Activated T-helper 1 cell treated with anti-CD3 and anti-CD28 coated beads, Interleukin-12 subunit alpha, Interleukin-12 subunit beta, Interleukin-2, Interleukin-4 antibody, amounts not matched to agents 30 ng/mL and 10 ng/mL and 1 ng/mL, durations not matched to agents 14 hours and 24 hours and 36 hours (primary cell): ENCODE measurements around the gene BCR. TPM values are rescaled to one million over a fixed set of nuclear protein-coding genes. Genes with fewer than 3 reads are reported as not detected.

Experiments
- DNase-seq: peaks from one replicate; pipeline ENCODE4 v3.0.0; 2021; ENCODE audit warnings: low spot score
- H3K27ac Mint-ChIP-seq: one replicate; pipeline ENCODE4 v1.8.0; 2021; ENCODE audit warnings: mild to moderate bottlenecking, mixed read lengths
- H3K27me3 Mint-ChIP-seq: one replicate; pipeline ENCODE4 v1.8.0; 2022; ENCODE audit warnings: mild to moderate bottlenecking, moderate library complexity, mixed read lengths; ENCODE audit not compliant: insufficient read depth
- H3K36me3 Mint-ChIP-seq: one replicate; pipeline ENCODE4 v1.8.0; 2021; ENCODE audit warnings: low read depth, mixed read lengths
- H3K4me1 Mint-ChIP-seq: one replicate; pipeline ENCODE4 v1.8.0; 2021; ENCODE audit warnings: low read depth, mixed read lengths
- H3K4me3 Mint-ChIP-seq: one replicate; pipeline ENCODE4 v1.8.0; 2021; ENCODE audit warnings: mild to moderate bottlenecking, moderate library complexity, mixed read lengths
- H3K9me3 Mint-ChIP-seq: one replicate; pipeline ENCODE4 v1.8.0; 2021; ENCODE audit warnings: mixed read lengths
- intact Hi-C: fragments of 100-400 bp; cut with micrococcal nuclease; formaldehyde crosslinking; loops from one replicate; pipeline ENCODE4 v1.15.1; 2024
- total RNA-seq: library from RNA; stranded (reverse); gene quantifications from 2 replicates; pipeline ENCODE4 v1.2.3, GENCODE V29; 2022

Gene BCR
- total RNA-seq, 1 donor from 2014 or later = 56.8 TPM

- peak; percentile 12 for DNase-seq
- H3K4me3 Mint-ChIP-seq = peak overlapping the region; percentile 76
- peaks cover 92% of the 10 kb centered on the region for H3K4me1 Mint-ChIP-seq
- intact Hi-C loops = loop anchor here (1.0 kb wide), 1 partner anchor 38 kb away; no protein-coding TSS in a partner anchor
- peaks cover 2% of the 10 kb centered on the region for H3K36me3 Mint-ChIP-seq
- no peaks in the 10 kb centered on the region for H3K9me3 Mint-ChIP-seq
- H3K27me3 Mint-ChIP-seq = no peaks in the 10 kb centered on the region
- H3K27ac Mint-ChIP-seq = peak overlapping the region; percentile 94
These were observed 40.4 kb downstream of the BCR start for GRCh38 chr22:23220485-23221350.

DNA sequence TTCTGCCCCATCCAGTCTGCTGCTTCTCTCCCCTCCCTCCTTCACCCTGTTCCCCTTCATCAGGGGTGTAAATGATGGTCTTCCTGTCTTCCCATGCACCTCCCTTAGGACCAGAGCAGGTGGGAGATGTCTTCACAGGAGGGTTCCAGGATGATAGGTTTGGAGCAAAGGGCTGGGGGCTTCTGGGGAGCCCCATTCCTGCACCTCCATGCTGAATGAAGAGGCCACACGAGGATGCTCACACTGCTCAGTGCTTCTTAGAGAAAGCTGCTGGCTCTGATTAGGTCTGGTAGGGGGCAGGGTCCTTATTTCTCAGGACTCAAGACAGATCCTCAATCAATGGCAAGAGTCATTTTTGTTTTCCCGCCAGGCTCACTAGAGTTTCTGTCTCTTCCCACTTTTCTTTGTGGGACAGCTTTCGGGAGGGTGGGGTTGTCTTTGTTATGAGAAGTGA lies 41.1 kb downstream of the BCR start:
- Mint-ChIP-seq H3K4me3 (no peak overlapping the region), H3K36me3 (peaks cover 2% of the 10 kb centered on the region), H3K27ac (peak overlapping the region; percentile 53), H3K27me3 (no peaks in the 10 kb centered on the region), H3K4me1 (peaks cover 92% of the 10 kb centered on the region), H3K9me3 (no peaks in the 10 kb centered on the region)
- no peak for DNase-seq
- intact Hi-C loops = no loop called here

DNA sequence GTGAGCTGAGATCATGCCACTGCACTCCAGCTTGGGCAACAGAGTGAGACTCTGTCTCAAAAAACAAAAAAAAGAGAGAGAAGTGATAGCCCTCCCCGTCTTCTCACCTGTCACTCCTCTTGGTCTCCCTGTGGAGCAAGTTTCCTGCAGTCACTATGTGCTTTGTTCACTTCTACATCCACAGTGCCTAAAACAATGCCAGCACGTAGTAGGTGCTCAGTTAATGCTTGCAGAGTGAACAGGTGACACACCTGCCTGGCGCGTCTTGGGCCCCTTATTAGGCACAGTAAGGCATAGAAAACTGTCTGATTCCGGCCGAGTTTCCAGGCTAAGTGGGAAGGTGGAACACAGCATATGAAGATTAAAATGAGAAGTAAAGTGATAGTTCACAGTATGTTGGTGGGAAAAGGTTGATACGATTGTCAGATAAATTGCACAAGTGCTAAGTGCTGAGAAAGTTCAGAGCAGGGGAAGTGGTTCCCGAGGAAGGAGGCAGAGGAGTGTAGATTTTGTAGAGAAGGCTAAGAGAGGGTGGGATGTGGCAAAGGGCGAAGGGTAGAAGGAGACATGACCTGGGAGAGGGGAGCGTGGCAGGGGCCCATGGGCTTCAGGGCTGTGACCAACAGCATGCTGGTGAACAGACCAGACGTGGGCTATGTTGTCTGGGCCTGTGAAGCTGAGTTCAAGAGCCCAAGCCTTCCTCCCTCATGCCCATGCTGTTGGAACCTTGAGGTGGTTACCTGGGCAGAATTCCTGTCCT lies 41.9 kb downstream of the BCR start:
- Mint-ChIP-seq H3K27ac (peak overlapping the region; percentile 67), H3K9me3 (peaks cover 1% of the 10 kb centered on the region), H3K27me3 (no peaks in the 10 kb centered on the region), H3K4me3 (peak overlapping the region; percentile 6), H3K36me3 (peaks cover 9% of the 10 kb centered on the region), H3K4me1 (peaks cover 92% of the 10 kb centered on the region)
- no peak for DNase-seq
- intact Hi-C loops = no loop called here

GRCh38 chr22:23222793-23223568 lies 42.7 kb downstream of the BCR start:
- H3K9me3 Mint-ChIP-seq = peaks cover 8% of the 10 kb centered on the region
- intact Hi-C loops = no loop called here
- peaks cover 91% of the 10 kb centered on the region for H3K4me1 Mint-ChIP-seq
- no peaks in the 10 kb centered on the region for H3K27me3 Mint-ChIP-seq
- no peak for DNase-seq
- H3K36me3 Mint-ChIP-seq = peaks cover 15% of the 10 kb centered on the region
- no peak overlapping the region for H3K27ac Mint-ChIP-seq
- no peak overlapping the region for H3K4me3 Mint-ChIP-seq

GRCh38 chr22:23223569-23224317 lies 43.4 kb downstream of the BCR start:
- H3K27ac Mint-ChIP-seq = no peak overlapping the region
- H3K27me3 Mint-ChIP-seq = no peaks in the 10 kb centered on the region
- H3K4me3 Mint-ChIP-seq = no peak overlapping the region
- intact Hi-C loops = no loop called here
- peaks cover 84% of the 10 kb centered on the region for H3K4me1 Mint-ChIP-seq
- peaks cover 15% of the 10 kb centered on the region for H3K9me3 Mint-ChIP-seq
- no peak for DNase-seq
- peaks cover 20% of the 10 kb centered on the region for H3K36me3 Mint-ChIP-seq

GRCh38 chr22:23224846-23225245 lies 44.5 kb downstream of the BCR start:
- H3K27me3 Mint-ChIP-seq = no peaks in the 10 kb centered on the region
- H3K27ac Mint-ChIP-seq = peak overlapping the region; percentile 70
- DNase-seq = no peak
- no peak overlapping the region for H3K4me3 Mint-ChIP-seq
- H3K4me1 Mint-ChIP-seq = peaks cover 73% of the 10 kb centered on the region
- H3K36me3 Mint-ChIP-seq = peaks cover 25% of the 10 kb centered on the region
- intact Hi-C loops = no loop called here
- peaks cover 21% of the 10 kb centered on the region for H3K9me3 Mint-ChIP-seq

- Mint-ChIP-seq H3K9me3 (peaks cover 21% of the 10 kb centered on the region), H3K4me1 (peaks cover 71% of the 10 kb centered on the region), H3K36me3 (peaks cover 29% of the 10 kb centered on the region), H3K27ac (peak overlapping the region; percentile 70), H3K27me3 (no peaks in the 10 kb centered on the region), H3K4me3 (no peak overlapping the region)
- intact Hi-C loops = no loop called here
- no peak for DNase-seq
These were observed 45.0 kb downstream of the BCR start for GRCh38 chr22:23225337-23225723.

DNA sequence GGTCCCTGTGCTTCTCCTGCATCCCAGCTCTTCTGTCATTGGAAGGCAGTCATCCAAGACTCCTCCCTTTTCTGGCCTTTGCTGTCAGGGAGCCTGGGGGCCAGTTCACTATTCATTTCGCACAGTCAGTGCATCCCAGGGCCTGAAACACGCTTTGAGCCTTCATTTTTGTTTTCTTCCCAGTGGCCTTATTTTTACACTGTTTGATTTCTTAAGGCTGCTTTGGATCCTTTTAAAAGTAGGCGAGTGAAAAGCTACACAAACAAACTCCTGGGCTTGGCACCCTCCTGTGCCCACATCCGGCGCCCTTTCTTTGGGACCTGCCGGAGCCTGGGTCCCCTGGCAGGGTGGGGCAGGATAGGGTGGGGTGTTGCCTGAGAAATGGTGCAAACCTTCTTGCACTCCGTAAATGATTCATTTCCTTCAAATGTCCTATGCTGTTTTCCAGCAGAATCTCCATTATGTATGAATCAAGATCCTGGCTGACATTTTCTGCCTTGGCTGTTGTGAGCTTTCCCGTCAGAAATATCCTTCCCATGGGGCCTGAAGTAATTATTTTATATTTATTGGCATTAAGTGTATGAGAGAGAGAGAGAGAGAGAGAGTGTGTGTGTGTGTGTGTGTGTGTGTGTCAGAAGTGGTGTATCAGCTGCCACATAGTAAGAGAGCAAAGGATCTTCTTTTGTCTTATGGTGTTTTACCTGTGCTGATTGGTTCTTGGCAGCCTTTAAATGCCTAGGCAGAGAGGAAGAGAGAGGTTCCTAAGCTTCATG lies 45.6 kb downstream of the BCR start:
- Mint-ChIP-seq H3K4me3 (peak overlapping the region; percentile 34), H3K9me3 (peaks cover 21% of the 10 kb centered on the region), H3K36me3 (peaks cover 29% of the 10 kb centered on the region), H3K4me1 (peaks cover 66% of the 10 kb centered on the region), H3K27me3 (no peaks in the 10 kb centered on the region), H3K27ac (peak overlapping the region; percentile 75)
- intact Hi-C loops = no loop called here
- DNase-seq = no peak

DNA sequence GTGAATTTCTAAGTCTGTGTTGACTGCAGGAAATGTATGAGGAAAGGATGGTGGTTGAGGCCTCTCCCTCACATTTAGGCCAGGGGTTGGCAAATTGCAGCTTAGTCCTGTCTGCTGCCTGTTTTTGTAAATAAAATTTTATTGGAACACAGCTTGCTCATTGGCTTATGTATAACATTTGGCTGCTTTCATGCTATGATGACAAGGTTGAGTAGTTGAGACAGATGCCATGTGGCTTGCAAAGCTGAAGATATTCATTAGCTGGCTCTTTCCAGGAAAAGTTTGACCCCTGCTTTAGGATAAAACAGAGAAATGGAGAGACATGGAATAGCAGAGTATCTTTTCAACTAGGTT lies 46.2 kb downstream of the BCR start:
- peak overlapping the region; percentile 75 for H3K27ac Mint-ChIP-seq
- intact Hi-C loops = no loop called here
- H3K4me3 Mint-ChIP-seq = no peak overlapping the region
- peaks cover 29% of the 10 kb centered on the region for H3K36me3 Mint-ChIP-seq
- no peaks in the 10 kb centered on the region for H3K27me3 Mint-ChIP-seq
- no peak for DNase-seq
- H3K4me1 Mint-ChIP-seq = peaks cover 61% of the 10 kb centered on the region
- H3K9me3 Mint-ChIP-seq = peaks cover 21% of the 10 kb centered on the region

DNA sequence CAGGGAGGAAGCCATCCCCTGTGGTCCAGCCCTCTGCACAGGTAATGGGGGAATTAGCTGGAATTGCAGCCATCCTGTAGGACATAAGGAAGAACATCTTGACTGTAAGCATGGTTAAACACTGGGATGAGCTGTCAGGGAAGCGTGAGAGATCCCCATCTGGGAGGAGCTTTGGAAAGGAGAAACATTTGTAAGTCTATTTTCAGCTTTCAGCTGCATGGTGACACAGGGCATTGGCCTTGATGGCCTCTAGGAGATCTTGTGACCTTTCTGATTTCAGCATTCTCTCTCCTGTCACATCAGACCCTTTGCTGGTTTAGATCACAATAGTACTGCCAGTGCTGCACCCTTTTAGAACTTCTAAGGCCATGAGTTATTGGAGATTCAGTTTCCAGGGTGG lies 47.1 kb downstream of the BCR start:
- Mint-ChIP-seq H3K4me1 (peaks cover 55% of the 10 kb centered on the region), H3K27ac (no peak overlapping the region)
- intact Hi-C loops = no loop called here

DNA sequence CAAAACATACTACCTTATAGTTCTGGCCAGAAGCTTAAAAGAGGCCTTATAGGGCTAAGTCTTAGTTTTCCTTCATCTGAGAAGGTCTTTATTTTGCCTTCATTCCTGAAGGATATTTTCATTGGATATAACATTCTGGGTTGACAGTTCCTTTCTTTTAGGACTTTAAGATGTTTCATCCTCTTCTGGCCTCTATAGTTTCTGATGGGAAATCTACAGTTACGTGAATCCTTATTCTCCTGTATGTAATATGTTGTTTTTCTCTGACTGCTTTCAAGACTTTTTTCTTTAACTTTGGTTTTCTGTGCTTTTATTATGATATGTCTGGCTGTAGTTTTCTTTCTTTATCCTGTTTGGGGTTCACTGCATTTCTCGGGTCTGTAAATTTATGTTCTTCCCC lies 48.2 kb downstream of the BCR start:
- no peak for DNase-seq
- intact Hi-C loops = no loop called here
- Mint-ChIP-seq H3K4me1 (peaks cover 46% of the 10 kb centered on the region), H3K4me3 (no peak overlapping the region), H3K27me3 (no peaks in the 10 kb centered on the region), H3K9me3 (peaks cover 21% of the 10 kb centered on the region), H3K36me3 (peaks cover 29% of the 10 kb centered on the region), H3K27ac (no peak overlapping the region)

More for the DNA sequence above, 47.1 kb downstream of the BCR start:
- Mint-ChIP-seq H3K4me3 (no peak overlapping the region), H3K36me3 (peaks cover 29% of the 10 kb centered on the region), H3K9me3 (peaks cover 21% of the 10 kb centered on the region), H3K27me3 (no peaks in the 10 kb centered on the region)
- no peak for DNase-seq
